Smooth muscle cell of the brain vasculature (primary cell): ENCODE measurements around the gene TAPT1.
"Not testable (repeated sequence)": the region's sequence is repeated elsewhere in the genome, so short reads cannot be mapped to it uniquely, and the experiment has no call there.

Experiments
- DNase-seq: peaks from one replicate; pipeline ENCODE4 v3.0.0-alpha.2; 2012; ENCODE audit warnings: low read depth, low spot score

Gene TAPT1

GRCh38 chr4:16225863-16226815 is at the start of gene TAPT1:
TAPT1 (minus strand) TSS chr4:16226471; CDS start chr4:16226457, 14 bp downstream.
- no peak for DNase-seq

- DNase-seq, result no peak
Measured at GRCh38 chr4:16271411-16271810, 45.1 kb upstream of the TAPT1 start.

- DNase-seq, result no peak
Measured at GRCh38 chr4:16270454-16271328, 44.4 kb upstream of the TAPT1 start.

- DNase-seq, result not testable (repeated sequence)
Measured at GRCh38 chr4:16269742-16270453, 43.6 kb upstream of the TAPT1 start.

- DNase-seq, result no peak
Measured at GRCh38 chr4:16269240-16269639, 43.0 kb upstream of the TAPT1 start.

GRCh38 chr4:16268290-16268689 is 42.0 kb upstream of the TAPT1 start:
- DNase-seq, result no peak

GRCh38 chr4:16267639-16268038 is 41.4 kb upstream of the TAPT1 start:
- no peak for DNase-seq

GRCh38 chr4:16265820-16266219 is 39.5 kb upstream of the TAPT1 start:
- DNase-seq, result no peak

GRCh38 chr4:16264798-16265197 is 38.5 kb upstream of the TAPT1 start:
- DNase-seq, result peak; percentile 17

- DNase-seq, result no peak
Measured at GRCh38 chr4:16263056-16263455, 36.8 kb upstream of the TAPT1 start.

- no peak for DNase-seq
Measured at GRCh38 chr4:16262188-16262587, 35.9 kb upstream of the TAPT1 start.

- DNase-seq, result no peak
Measured at GRCh38 chr4:16261313-16261878, 35.1 kb upstream of the TAPT1 start.

- no peak for DNase-seq
Measured at GRCh38 chr4:16259889-16260246, 33.6 kb upstream of the TAPT1 start.

- DNase-seq, result no peak
Measured at GRCh38 chr4:16259241-16259888, 33.1 kb upstream of the TAPT1 start.

GRCh38 chr4:16257611-16258010 is 31.3 kb upstream of the TAPT1 start:
- DNase-seq, result no peak

- DNase-seq, result no peak
Measured at GRCh38 chr4:16256343-16256742, 30.1 kb upstream of the TAPT1 start.

- no peak for DNase-seq
Measured at GRCh38 chr4:16255730-16256129, 29.5 kb upstream of the TAPT1 start.

- DNase-seq, result no peak
Measured at GRCh38 chr4:16253127-16253960, 27.1 kb upstream of the TAPT1 start.

- no peak for DNase-seq
Measured at GRCh38 chr4:16250661-16251365, 24.5 kb upstream of the TAPT1 start.
